ENCODE data around the gene FLVCR1.

- TF ChIP-seq CTCF (IDR thresholded peaks at IDR 0.05), result no peak
- no peak for TF ChIP-seq POLR2A (IDR thresholded peaks at IDR 0.05)
Measured at GRCh38 chr1:212856755-212857154, 1.3 kb upstream of the FLVCR1 start.

Measured in right lobe of liver (tissue), 4 donors.